ENCODE results near the gene CHCHD3.
"Not testable (repeated sequence)": the region's sequence is repeated elsewhere in the genome, so short reads cannot be mapped to it uniquely, and the experiment has no call there.

The CHCHD3 gene

GRCh38 chr7:132991615-132992587, 90.0 kb downstream of the CHCHD3 start:
- no peak overlapping the region for H3K4me3 ChIP-seq (ENCODE audit: low read length)
- TF ChIP-seq ZNF274 (IDR thresholded peaks at IDR 0.05; ENCODE audit: low read depth, low read length): no peak

- TF ChIP-seq ZNF274 (IDR thresholded peaks at IDR 0.05; ENCODE audit: low read depth, low read length): no peak
- no peak overlapping the region for H3K4me3 ChIP-seq (ENCODE audit: low read length)
Observed at GRCh38 chr7:132988117-132988516, 93.8 kb downstream of the CHCHD3 start.

DNA sequence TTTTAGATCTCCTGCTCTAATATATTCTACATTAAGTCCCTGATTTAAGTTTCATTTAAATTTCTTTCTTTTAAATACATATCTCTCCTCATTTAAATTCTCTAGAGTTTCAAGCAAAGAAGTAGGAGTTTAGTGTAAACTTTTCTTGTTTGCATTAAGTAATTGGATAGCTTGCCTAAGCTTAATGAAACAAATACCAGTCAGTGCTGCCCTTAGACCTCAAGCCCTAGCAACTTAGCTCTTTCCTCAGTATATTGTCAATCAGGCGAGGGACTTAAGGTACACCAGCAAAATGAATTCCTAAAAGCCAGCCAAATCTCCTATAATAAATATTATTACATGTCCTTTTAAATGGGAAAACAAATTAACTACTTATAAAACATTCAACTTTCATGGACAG, 101.5 kb downstream of the CHCHD3 start:
- H3K4me3 ChIP-seq (ENCODE audit: low read length): no peak overlapping the region
- TF ChIP-seq ZNF274 (IDR thresholded peaks at IDR 0.05; ENCODE audit: low read depth, low read length): no peak

DNA sequence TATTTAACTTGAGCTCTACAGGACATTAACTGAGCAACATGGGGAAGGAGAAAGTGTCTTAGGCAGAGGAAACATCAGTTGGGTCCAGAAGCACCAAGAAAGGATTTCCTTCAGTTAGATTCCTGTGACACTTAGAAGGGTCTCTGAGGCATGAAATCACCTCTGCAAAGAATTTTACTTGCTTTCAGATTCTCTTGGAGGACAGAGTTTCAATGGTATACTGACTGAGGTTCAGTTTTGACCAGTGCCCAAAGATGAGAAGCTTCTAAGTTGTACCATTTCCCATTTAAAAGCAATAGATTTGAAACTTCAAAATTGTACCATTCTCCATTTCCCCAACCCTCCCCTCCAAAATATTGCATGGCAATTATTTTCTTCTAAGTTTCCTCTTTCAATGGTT, 102.4 kb downstream of the CHCHD3 start:
- H3K4me3 ChIP-seq (ENCODE audit: low read length): no peak overlapping the region
- TF ChIP-seq ZNF274 (IDR thresholded peaks at IDR 0.05; ENCODE audit: low read depth, low read length): no peak

DNA sequence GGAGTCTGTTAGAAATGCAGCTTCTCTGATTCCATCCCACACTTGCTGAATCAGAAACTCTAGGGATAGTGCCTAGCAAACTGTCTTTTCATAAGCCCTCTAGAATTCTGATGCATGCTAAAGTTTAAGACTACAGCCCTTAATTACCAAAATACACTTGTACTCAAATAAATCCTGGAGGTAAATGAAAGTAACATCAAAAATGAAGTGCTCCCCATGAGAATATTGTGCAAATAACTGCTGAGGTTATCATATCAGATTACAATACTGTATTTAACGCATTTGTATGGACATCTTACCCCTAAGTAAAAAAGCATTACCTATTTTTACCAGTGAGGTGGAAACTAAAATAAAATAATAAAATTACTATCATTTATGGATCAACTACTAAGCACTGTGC, 104.7 kb downstream of the CHCHD3 start:
- TF ChIP-seq ZNF274 (IDR thresholded peaks at IDR 0.05; ENCODE audit: low read depth, low read length): no peak

GRCh38 chr7:132972745-132973144, 109.1 kb downstream of the CHCHD3 start:
- no peak for TF ChIP-seq ZNF274 (IDR thresholded peaks at IDR 0.05; ENCODE audit: low read depth, low read length)
- no peak overlapping the region for H3K4me3 ChIP-seq (ENCODE audit: low read length)

More for the DNA sequence above, 104.7 kb downstream of the CHCHD3 start:
- no peak overlapping the region for H3K4me3 ChIP-seq (ENCODE audit: low read length)

GRCh38 chr7:132970257-132970656, 111.6 kb downstream of the CHCHD3 start:
- TF ChIP-seq ZNF274 (IDR thresholded peaks at IDR 0.05; ENCODE audit: low read depth, low read length): no peak

GRCh38 chr7:132969520-132969919, 112.4 kb downstream of the CHCHD3 start:
- no peak for TF ChIP-seq ZNF274 (IDR thresholded peaks at IDR 0.05; ENCODE audit: low read depth, low read length)
- no peak overlapping the region for H3K4me3 ChIP-seq (ENCODE audit: low read length)

More at GRCh38 chr7:132970257-132970656, 111.6 kb downstream of the CHCHD3 start:
- H3K4me3 ChIP-seq (ENCODE audit: low read length): no peak overlapping the region

DNA sequence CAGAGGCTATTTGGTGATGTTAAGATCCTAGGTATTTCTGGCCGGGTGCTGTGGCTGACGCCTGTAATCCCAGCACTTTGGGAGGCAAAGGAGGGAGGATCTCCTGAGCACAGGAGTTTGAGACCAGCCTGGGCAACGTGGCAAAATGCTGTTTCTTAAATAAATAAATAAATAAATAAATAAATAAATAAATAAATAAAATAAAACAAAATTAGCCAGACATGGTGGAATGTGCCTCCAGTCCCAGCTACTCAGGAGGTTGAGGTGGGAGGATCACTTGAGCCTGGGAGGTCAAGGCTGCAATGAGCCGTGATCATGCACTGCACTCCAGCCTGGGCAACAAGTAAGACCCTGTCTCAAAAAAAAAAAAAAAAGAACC, 114.4 kb downstream of the CHCHD3 start:
- H3K4me3 ChIP-seq (ENCODE audit: low read length): not testable (repeated sequence)

DNA sequence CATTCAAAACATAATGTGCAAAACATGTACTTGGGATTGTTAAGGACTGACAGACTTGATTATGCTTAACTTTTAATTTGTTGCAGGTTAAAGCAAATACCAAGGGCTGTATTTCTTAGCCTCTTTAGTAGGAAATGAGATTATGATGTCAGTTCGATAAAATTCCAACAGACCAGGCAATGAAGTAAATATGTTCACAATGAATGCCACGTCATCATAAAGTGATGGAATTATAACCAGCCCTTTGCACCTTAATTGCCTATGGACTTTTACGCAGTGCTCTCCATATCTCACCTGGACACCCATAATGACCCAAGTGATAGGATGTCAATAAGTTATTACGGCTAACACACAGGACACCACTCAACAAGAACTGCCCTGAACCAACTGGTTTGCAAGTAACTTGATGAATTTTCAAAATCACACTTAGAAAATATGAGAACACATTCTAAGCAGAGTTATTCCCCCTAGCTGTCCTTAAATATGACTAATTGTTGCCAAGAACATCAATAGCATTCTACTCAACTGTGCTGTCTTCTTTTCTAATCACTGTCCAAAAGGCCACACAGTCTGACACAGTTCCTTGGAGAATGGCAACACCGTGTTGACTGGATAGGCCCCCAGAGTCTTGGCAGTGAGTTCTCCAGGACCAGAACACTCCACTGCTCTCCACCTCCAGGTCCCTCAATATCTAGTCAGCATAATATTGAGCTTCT, 115.0 kb downstream of the CHCHD3 start:
- TF ChIP-seq ZNF274 (IDR thresholded peaks at IDR 0.05; ENCODE audit: low read depth, low read length): no peak
- H3K4me3 ChIP-seq (ENCODE audit: low read length): no peak overlapping the region

- TF ChIP-seq ZNF274 (IDR thresholded peaks at IDR 0.05; ENCODE audit: low read depth, low read length): no peak
- H3K4me3 ChIP-seq (ENCODE audit: low read length): no peak overlapping the region
Observed at GRCh38 chr7:132965951-132966350, 115.9 kb downstream of the CHCHD3 start.

DNA sequence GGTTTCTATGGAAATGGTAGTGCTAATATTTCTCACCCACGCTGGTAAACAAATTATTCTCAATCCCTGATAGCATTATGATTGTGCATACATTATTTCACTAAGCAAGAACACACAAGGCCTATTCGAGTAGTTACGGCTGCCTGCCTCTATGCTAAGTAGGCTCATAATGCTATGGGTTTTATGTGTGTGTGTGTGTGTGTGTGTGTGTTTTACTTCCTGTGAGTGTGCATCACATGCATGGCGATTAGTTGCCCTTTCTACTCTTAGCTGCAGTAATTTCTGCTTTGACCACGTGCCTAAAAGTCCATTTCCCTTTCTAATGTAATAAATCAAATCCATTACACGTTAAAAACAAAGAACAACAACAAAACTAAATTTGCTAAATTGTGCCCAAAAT, 117.0 kb downstream of the CHCHD3 start:
- H3K4me3 ChIP-seq (ENCODE audit: low read length): no peak overlapping the region
- TF ChIP-seq ZNF274 (IDR thresholded peaks at IDR 0.05; ENCODE audit: low read depth, low read length): no peak

DNA sequence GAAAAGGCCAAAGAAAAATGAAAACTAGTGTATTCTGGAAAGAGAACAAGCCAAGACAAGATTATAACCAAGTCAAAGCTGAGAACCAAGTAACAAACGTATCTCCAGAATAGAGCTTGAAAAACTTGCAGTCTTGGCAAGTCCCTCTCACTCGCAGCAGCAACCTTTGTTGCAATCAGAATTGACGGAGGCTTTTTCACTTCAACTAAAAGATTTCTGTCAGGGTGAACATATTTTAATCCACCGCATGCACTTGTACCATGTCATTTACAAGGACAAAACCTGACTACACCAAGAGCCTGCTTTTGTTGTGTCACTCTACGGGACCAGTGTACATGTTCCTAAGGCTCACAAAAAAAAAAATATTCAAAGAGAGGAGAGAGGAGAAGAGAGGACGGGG, 122.0 kb downstream of the CHCHD3 start:
- TF ChIP-seq ZNF274 (IDR thresholded peaks at IDR 0.05; ENCODE audit: low read depth, low read length): no peak

DNA sequence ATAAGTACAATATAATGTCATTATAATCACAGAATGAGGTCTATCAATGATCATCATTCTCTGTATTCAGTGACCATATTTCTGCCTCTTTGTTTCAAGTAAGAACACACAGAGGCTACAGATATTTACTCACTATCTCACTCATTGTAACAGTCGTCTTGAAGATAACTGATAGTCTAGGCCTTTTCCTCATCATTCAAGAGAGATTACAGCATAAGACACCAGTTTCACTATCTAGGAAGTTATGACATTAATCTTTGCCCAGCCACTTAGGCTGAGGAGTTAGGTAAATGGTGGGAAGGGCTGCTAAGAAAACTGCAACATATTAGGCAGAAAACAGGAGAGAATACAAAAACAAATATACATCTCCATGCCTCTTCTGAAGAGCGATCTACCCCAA, 125.3 kb downstream of the CHCHD3 start:
- TF ChIP-seq ZNF274 (IDR thresholded peaks at IDR 0.05; ENCODE audit: low read depth, low read length): no peak
- no peak overlapping the region for H3K4me3 ChIP-seq (ENCODE audit: low read length)

More for the DNA sequence above, 122.0 kb downstream of the CHCHD3 start:
- no peak overlapping the region for H3K4me3 ChIP-seq (ENCODE audit: low read length)

- no peak overlapping the region for H3K4me3 ChIP-seq (ENCODE audit: low read length)
- no peak for TF ChIP-seq ZNF274 (IDR thresholded peaks at IDR 0.05; ENCODE audit: low read depth, low read length)
Observed at GRCh38 chr7:132953468-132953867, 128.4 kb downstream of the CHCHD3 start.

All from GM08714 (cell line).